ENCODE measurements around the gene NDUFAF2.

Gene NDUFAF2

GRCh38 chr5:60944904-60945812 is at the start of gene NDUFAF2, which contains the start of gene ERCC8:
NDUFAF2 (plus strand) TSS chr5:60945205; CDS start chr5:60945256, 51 bp downstream.
ERCC8 (minus strand) TSS chr5:60945070; CDS start chr5:60945008, 62 bp downstream.
- TF ChIP-seq GATA3 (IDR thresholded peaks at IDR 0.05; ENCODE audit: low read depth, low read length) (no peak), GATA2 (IDR thresholded peaks at IDR 0.05; ENCODE audit: low read depth, low read length) (no peak)

- TF ChIP-seq GATA2 (IDR thresholded peaks at IDR 0.05; ENCODE audit: low read depth, low read length) = no peak
- TF ChIP-seq GATA3 (IDR thresholded peaks at IDR 0.05; ENCODE audit: low read depth, low read length) = no peak
Measured at GRCh38 chr5:60896991-60897390, 48.0 kb upstream of the NDUFAF2 start.

- no peak for TF ChIP-seq GATA2 (IDR thresholded peaks at IDR 0.05; ENCODE audit: low read depth, low read length)
- no peak for TF ChIP-seq GATA3 (IDR thresholded peaks at IDR 0.05; ENCODE audit: low read depth, low read length)
Measured at GRCh38 chr5:60903356-60903755, 41.6 kb upstream of the NDUFAF2 start.

- no peak for TF ChIP-seq GATA2 (IDR thresholded peaks at IDR 0.05; ENCODE audit: low read depth, low read length)
- TF ChIP-seq GATA3 (IDR thresholded peaks at IDR 0.05; ENCODE audit: low read depth, low read length) = no peak
Measured at GRCh38 chr5:60916646-60917045, 28.4 kb upstream of the NDUFAF2 start.

- no peak for TF ChIP-seq GATA3 (IDR thresholded peaks at IDR 0.05; ENCODE audit: low read depth, low read length)
- TF ChIP-seq GATA2 (IDR thresholded peaks at IDR 0.05; ENCODE audit: low read depth, low read length) = no peak
Measured at GRCh38 chr5:60918466-60918865, 26.5 kb upstream of the NDUFAF2 start.

- TF ChIP-seq GATA2 (IDR thresholded peaks at IDR 0.05; ENCODE audit: low read depth, low read length) (no peak), GATA3 (IDR thresholded peaks at IDR 0.05; ENCODE audit: low read depth, low read length) (no peak)
Measured at GRCh38 chr5:60927450-60927849, 17.6 kb upstream of the NDUFAF2 start.

- TF ChIP-seq GATA2 (IDR thresholded peaks at IDR 0.05; ENCODE audit: low read depth, low read length) (no peak), GATA3 (IDR thresholded peaks at IDR 0.05; ENCODE audit: low read depth, low read length) (no peak)
Measured at GRCh38 chr5:60929024-60929423, 16.0 kb upstream of the NDUFAF2 start.

- TF ChIP-seq GATA2 (IDR thresholded peaks at IDR 0.05; ENCODE audit: low read depth, low read length) = no peak
- no peak for TF ChIP-seq GATA3 (IDR thresholded peaks at IDR 0.05; ENCODE audit: low read depth, low read length)
Measured at GRCh38 chr5:60943624-60944023, 1.4 kb upstream of the NDUFAF2 start.

GRCh38 chr5:60945813-60946187 is 795 bp downstream of the NDUFAF2 start:
- TF ChIP-seq GATA3 (IDR thresholded peaks at IDR 0.05; ENCODE audit: low read depth, low read length) (no peak), GATA2 (IDR thresholded peaks at IDR 0.05; ENCODE audit: low read depth, low read length) (no peak)

- TF ChIP-seq GATA3 (IDR thresholded peaks at IDR 0.05; ENCODE audit: low read depth, low read length) (no peak), GATA2 (IDR thresholded peaks at IDR 0.05; ENCODE audit: low read depth, low read length) (no peak)
Measured at GRCh38 chr5:60948738-60949137, 3.7 kb downstream of the NDUFAF2 start.

GRCh38 chr5:60955239-60955638 is 10.2 kb downstream of the NDUFAF2 start:
- TF ChIP-seq GATA3 (IDR thresholded peaks at IDR 0.05; ENCODE audit: low read depth, low read length) (no peak), GATA2 (IDR thresholded peaks at IDR 0.05; ENCODE audit: low read depth, low read length) (no peak)

- TF ChIP-seq GATA2 (IDR thresholded peaks at IDR 0.05; ENCODE audit: low read depth, low read length) = no peak
- no peak for TF ChIP-seq GATA3 (IDR thresholded peaks at IDR 0.05; ENCODE audit: low read depth, low read length)
Measured at GRCh38 chr5:60958088-60958487, 13.1 kb downstream of the NDUFAF2 start.

GRCh38 chr5:60958712-60959111 is 13.7 kb downstream of the NDUFAF2 start:
- TF ChIP-seq GATA3 (IDR thresholded peaks at IDR 0.05; ENCODE audit: low read depth, low read length) (no peak), GATA2 (IDR thresholded peaks at IDR 0.05; ENCODE audit: low read depth, low read length) (no peak)

- no peak for TF ChIP-seq GATA3 (IDR thresholded peaks at IDR 0.05; ENCODE audit: low read depth, low read length)
Measured at GRCh38 chr5:60959156-60959555, 14.2 kb downstream of the NDUFAF2 start.

- TF ChIP-seq GATA3 (IDR thresholded peaks at IDR 0.05; ENCODE audit: low read depth, low read length) = 0 out of 2 replicates have a peak, but pooled peaks have one; percentile 26
- TF ChIP-seq GATA2 (IDR thresholded peaks at IDR 0.05; ENCODE audit: low read depth, low read length) = no peak
Measured at GRCh38 chr5:60960591-60960990, 15.6 kb downstream of the NDUFAF2 start.

Measured in SH-SY5Y (cell line).